Central memory CD8-positive, alpha-beta T cell (primary cell): ENCODE measurements around the gene PANX2.
"Not testable (repeated sequence)": the region's sequence is repeated elsewhere in the genome, so short reads cannot be mapped to it uniquely, and the experiment has no call there.

Experiments used
- ATAC-seq: fragments of 150-1000 bp; cut with Tn5 transposase; replicated peaks from 2 replicates; pipeline ENCODE4 v1.10.0; 2022; ENCODE audit warnings: mild to moderate bottlenecking, moderate FRiP score, moderate number of reproducible peaks; ENCODE audit not compliant: poor library complexity, severe bottlenecking; ENCODE audit errors: extremely low read depth
- DNase-seq, 2 donors: peaks; one replicate each; pipeline ENCODE4 v3.0.0; 2021; ENCODE audit warnings: low spot score in 2 of 2
- H3K27ac Mint-ChIP-seq: one replicate; pipeline ENCODE4 v1.8.0; 2022; ENCODE audit warnings: low read depth, mild to moderate bottlenecking, moderate library complexity, mixed read lengths
- H3K27me3 Mint-ChIP-seq: one replicate; pipeline ENCODE4 v1.8.0; 2022; ENCODE audit warnings: mixed read lengths
- H3K36me3 Mint-ChIP-seq: one replicate; pipeline ENCODE4 v1.8.0; 2022; ENCODE audit warnings: mild to moderate bottlenecking, moderate library complexity, mixed read lengths; ENCODE audit not compliant: insufficient read depth
- H3K4me1 Mint-ChIP-seq: one replicate; pipeline ENCODE4 v1.8.0; 2022; ENCODE audit warnings: mixed read lengths
- H3K4me3 Mint-ChIP-seq: one replicate; pipeline ENCODE4 v1.8.0; 2022; ENCODE audit warnings: mild to moderate bottlenecking, moderate library complexity, mixed read lengths
- H3K9me3 Mint-ChIP-seq: one replicate; pipeline ENCODE4 v1.8.0; 2022; ENCODE audit warnings: mixed read lengths

PANX2 gene

DNA sequence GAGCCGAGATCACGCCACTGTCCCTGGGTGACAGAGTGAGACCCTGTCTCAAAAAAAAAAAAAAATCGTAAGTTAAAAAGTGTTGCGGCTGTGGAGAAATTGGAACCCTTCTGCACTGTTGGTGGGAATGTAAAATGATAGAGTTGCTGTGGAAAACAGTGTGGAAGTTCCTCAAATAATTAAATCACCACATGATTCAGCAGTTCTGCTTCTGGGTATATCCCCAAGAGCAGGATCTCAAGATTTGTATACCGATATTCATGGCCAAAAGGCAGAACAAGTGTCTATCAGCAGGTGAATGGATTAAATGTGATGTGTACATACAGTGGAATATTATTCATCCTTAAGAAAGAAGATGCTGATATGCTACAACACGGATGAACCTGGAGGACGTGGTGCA lies 34.0 kb downstream of the PANX2 start:
- ATAC-seq = no peak
- Mint-ChIP-seq H3K27me3 (no peaks in the 10 kb centered on the region), H3K27ac (peak overlapping the region; percentile 77), H3K36me3 (peaks cover 19% of the 10 kb centered on the region), H3K9me3 (no peaks in the 10 kb centered on the region), H3K4me1 (peaks cover 20% of the 10 kb centered on the region), H3K4me3 (no peak overlapping the region)
- no peak for DNase-seq

DNA sequence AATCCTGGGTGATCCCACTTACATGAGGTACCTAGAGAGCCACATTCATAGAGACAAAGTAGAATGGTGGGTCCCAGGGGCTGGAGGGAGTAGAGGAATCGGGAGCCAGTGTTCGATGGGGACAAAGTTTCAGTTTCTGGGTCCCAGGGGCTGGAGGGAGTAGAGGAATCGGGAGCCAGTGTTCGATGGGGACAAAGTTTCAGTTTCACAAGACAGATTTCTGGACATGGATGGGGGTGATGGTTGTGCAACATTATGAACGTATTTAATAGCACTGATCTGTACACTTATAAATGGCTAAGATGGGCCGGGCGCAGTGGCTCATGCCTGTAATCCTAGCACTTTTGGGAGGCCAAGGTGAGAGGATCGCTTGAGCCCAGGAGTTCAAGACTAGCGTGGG lies 34.5 kb downstream of the PANX2 start:
- not testable (repeated sequence) for H3K4me3 Mint-ChIP-seq, ATAC-seq, H3K9me3 Mint-ChIP-seq, DNase-seq, H3K27me3 Mint-ChIP-seq
- H3K4me1 Mint-ChIP-seq = peaks cover 22% of the 10 kb centered on the region
- H3K36me3 Mint-ChIP-seq = peaks cover 21% of the 10 kb centered on the region
- H3K27ac Mint-ChIP-seq = peak overlapping the region; percentile 77

DNA sequence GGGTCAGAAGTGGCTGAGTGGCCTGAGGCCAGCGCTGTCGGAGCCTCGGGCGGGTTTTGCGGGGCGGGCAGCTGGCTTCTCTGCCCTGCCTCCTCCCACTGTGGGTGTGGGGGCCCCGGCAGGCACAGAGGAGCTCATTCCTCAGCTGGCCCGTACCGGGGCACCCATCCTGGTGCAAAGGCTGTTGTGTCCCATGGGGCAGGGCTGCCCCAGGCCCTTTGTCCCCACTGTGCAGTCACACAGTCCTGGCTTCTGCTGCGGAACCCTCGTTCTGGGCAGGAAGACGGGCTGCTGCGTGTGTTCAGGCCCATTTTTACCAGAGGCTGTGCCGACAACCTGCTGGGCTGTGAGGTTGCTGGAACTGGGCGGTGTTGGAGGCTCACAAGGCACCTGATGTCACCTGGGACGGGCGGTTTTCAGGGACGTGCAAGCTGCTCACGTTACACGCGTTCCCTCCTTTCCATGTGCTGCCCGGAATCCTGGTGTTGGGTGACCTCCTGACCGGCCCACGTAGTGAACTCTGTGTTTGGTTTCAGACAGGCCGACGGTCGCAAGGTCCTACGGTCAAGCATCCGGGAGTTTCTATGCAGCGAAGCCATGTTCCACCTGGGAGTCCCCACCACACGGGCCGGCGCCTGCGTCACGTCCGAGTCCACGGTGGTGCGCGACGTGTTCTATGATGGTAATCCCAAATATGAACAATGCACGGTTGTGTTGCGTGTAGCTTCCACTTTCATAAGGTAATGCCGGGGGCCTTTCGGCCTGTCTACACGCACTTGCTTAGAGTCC lies 35.4 kb downstream of the PANX2 start:
- ATAC-seq (no peak), DNase-seq (no peak)
- no peak overlapping the region for H3K4me3 Mint-ChIP-seq
- no peaks in the 10 kb centered on the region for H3K27me3 Mint-ChIP-seq
- peaks cover 24% of the 10 kb centered on the region for H3K4me1 Mint-ChIP-seq
- peaks cover 19% of the 10 kb centered on the region for H3K36me3 Mint-ChIP-seq
- H3K27ac Mint-ChIP-seq = no peak overlapping the region
- H3K9me3 Mint-ChIP-seq = no peaks in the 10 kb centered on the region

DNA sequence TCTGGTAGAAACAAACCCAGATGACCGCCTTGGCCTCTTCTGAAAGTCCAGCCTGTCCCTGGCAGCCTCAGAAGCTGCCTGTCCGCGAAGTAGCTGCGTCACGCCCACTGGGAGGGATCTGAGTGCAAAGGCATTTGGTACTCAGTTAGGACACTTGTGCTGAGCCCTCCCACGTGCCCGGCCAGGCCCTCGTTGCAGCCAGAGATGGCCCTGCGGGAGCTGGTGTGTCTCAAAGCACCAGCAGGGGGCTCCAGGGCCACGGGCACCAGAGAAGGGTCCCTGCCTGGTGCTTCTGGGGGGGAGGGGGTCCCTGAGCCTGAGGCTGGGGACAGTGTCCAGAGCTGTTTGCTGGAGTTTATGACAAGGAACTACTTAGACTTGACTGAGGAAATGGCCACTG lies 36.1 kb downstream of the PANX2 start:
- H3K4me3 Mint-ChIP-seq = no peak overlapping the region
- H3K27ac Mint-ChIP-seq = no peak overlapping the region
- H3K27me3 Mint-ChIP-seq = no peaks in the 10 kb centered on the region
- no peaks in the 10 kb centered on the region for H3K9me3 Mint-ChIP-seq
- peaks cover 24% of the 10 kb centered on the region for H3K4me1 Mint-ChIP-seq
- ATAC-seq = no peak
- no peak for DNase-seq
- peaks cover 19% of the 10 kb centered on the region for H3K36me3 Mint-ChIP-seq

DNA sequence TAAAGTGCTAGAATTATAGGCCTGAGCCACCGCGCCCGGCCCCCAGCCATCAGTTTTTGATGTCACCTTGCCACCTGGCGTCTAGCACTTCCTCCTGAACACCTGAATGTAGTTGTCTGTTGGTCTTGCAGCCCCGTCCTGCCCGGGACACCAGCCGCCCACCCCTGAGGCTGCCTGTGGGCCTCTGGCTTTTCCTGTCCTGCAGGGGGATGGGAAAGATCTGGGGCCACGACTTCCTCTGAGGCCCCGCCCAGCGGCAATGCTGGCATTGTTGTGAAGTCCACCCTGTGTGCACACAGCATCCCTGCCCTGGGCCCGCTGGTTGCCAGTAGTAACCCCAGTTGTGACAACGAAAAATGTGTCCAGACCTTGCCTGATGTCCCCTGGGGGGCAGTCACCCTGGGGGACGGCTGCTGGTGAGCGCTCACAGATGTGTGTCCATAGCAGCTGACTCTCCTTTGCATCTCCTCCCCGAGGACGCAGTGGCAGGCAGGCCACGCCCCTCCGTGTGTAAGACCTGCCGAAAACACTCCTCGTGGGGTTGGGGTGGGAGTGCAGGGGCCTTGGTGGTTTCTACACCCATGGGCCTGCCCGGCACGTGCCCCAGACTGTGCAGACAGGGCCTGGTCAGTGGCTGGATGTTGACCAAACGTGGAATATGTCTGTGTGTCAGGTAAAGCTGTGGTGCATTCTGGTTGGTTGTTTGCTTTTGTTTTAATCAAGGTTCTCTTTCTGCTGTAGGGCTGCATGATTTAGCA lies 37.0 kb downstream of the PANX2 start:
- no peak overlapping the region for H3K4me3 Mint-ChIP-seq
- no peaks in the 10 kb centered on the region for H3K27me3 Mint-ChIP-seq
- H3K9me3 Mint-ChIP-seq = no peaks in the 10 kb centered on the region
- peaks cover 17% of the 10 kb centered on the region for H3K36me3 Mint-ChIP-seq
- ATAC-seq (no peak), DNase-seq (no peak)
- no peak overlapping the region for H3K27ac Mint-ChIP-seq
- peaks cover 17% of the 10 kb centered on the region for H3K4me1 Mint-ChIP-seq

DNA sequence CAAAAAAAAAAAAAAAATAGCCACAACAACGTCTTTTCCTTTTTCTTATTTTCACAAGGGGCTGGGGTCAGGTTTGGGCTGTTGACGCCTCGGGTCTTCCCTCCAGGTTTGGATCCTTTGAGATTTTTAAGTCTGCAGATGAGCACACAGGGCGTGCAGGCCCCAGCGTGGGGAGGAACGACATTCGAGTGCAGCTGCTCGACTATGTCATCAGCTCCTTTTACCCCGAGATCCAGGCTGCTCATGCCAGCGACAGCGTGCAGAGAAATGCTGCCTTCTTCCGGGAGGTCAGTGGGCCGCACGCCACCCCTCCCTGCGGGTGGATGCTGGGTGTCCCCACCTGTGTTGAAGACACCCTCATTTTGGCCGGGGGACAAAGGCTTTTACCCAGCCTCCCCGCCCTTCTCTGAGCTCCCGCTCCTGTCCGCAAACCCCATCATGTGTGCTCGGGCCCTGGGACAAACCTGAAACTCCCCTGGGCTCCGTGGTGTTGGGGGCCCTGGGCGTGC lies 38.0 kb downstream of the PANX2 start:
- Mint-ChIP-seq H3K27ac (no peak overlapping the region), H3K27me3 (no peaks in the 10 kb centered on the region), H3K9me3 (no peaks in the 10 kb centered on the region), H3K4me3 (no peak overlapping the region), H3K4me1 (peaks cover 25% of the 10 kb centered on the region), H3K36me3 (peaks cover 22% of the 10 kb centered on the region)
- ATAC-seq = no peak
- no peak for DNase-seq

DNA sequence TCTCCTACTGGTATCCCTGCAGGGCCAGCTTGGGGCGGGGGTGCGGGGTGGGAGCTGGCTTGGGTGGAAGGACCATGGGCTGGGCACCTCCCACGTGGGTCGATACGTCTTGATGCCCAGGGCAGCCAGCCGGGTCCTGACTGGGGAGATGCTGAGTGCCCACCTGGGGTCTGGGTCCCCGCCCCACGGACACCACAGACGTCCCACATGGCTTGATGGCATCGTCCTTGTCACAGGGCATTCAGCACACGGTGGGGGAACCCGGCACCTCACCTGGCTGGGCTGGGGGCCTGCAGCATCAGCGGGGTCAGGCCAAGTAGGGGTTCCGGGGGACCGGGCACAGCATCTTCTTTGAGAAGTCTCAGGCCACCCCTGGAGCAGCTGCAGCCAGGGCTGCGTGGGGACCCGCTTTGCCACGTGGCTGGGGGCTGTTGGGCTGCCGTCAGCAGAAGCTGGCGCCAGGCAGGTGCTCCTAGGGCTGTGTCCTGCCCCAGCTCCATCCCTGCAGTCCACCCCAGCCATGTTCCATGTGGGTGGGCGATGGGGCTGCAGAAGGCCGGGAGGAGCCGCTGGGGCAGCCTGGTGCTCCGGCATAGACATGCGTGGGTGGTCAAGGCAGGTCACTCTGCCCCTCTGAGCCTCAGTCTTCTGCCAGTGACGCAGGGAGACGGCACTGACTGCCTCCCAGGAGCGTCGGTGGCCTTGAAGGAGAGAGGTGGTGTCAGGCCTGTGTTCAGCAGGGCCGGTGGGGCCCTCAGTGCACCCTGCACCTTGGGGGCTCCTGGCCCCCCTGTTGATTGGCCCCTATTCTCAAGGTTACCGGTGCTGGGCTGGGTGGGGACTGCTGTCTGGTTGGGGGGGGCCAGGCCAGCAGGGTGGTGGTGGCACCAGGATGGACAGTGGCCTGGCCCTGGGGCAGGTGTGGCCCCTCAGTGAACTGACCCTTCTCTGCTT lies 38.7 kb downstream of the PANX2 start:
- Mint-ChIP-seq H3K27me3 (no peaks in the 10 kb centered on the region), H3K36me3 (peaks cover 20% of the 10 kb centered on the region), H3K4me1 (peaks cover 29% of the 10 kb centered on the region), H3K27ac (peak overlapping the region; percentile 5), H3K4me3 (no peak overlapping the region), H3K9me3 (no peaks in the 10 kb centered on the region)
- ATAC-seq (no peak), DNase-seq (no peak)

DNA sequence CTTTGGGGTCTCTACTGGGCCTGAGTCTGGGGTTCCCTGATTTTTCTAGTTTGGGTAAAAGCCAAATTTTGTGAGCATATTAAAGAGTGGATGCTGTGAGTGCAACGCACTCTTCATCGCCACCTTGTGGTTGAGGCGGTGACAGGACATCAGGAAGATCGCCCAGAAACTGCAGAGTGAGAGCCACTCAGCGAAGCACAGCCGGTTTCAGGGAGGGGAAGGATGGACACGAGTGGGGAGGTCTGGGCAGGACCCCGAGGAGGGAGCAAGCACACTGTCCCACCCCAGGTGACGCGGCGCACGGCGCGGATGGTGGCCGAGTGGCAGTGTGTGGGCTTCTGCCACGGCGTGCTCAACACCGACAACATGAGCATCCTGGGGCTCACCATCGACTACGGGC lies 39.4 kb downstream of the PANX2 start:
- peaks cover 28% of the 10 kb centered on the region for H3K4me1 Mint-ChIP-seq
- H3K27ac Mint-ChIP-seq = peak overlapping the region; percentile 5
- ATAC-seq (no peak), DNase-seq (peak; percentile 56 to 58)
- H3K4me3 Mint-ChIP-seq = no peak overlapping the region
- H3K27me3 Mint-ChIP-seq = no peaks in the 10 kb centered on the region
- H3K36me3 Mint-ChIP-seq = peaks cover 25% of the 10 kb centered on the region
- H3K9me3 Mint-ChIP-seq = no peaks in the 10 kb centered on the region

DNA sequence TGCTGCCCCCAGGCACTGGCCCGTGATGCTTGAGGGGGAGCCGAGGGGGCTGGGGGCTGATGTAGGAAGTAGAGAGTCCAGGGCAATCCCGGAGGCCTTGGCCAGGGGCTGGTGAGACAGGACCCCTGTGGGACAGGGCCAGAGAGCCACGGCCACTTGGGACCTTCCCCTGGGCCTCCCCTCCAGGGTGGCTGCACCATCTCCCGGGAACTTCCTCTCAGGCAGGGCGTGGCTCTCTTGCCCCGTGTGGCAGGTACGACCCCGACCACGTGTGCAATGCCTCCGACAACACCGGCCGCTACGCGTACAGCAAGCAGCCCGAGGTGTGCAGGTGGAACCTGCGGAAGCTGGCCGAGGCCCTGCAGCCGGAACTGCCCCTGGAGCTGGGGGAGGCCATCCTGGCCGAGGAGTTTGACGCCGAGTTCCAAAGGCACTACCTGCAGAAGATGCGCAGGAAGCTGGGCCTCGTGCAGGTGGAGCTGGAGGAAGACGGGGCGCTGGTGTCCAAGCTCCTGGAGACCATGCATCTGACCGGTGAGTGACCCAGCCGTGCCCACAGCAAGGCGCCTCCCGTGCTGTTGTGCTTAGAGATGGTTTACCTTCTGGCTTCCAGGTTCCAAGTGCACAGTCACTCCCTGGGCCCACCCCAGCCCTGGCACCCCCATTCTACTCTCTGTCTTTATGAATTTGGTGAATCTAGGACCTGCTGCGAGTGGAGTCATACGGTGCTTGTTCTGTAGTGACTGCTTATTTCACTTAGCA lies 40.0 kb downstream of the PANX2 start:
- Mint-ChIP-seq H3K9me3 (no peaks in the 10 kb centered on the region), H3K4me3 (no peak overlapping the region), H3K27me3 (no peaks in the 10 kb centered on the region), H3K36me3 (peaks cover 27% of the 10 kb centered on the region), H3K27ac (no peak overlapping the region), H3K4me1 (peaks cover 28% of the 10 kb centered on the region)
- no peak for ATAC-seq
- no peak for DNase-seq

DNA sequence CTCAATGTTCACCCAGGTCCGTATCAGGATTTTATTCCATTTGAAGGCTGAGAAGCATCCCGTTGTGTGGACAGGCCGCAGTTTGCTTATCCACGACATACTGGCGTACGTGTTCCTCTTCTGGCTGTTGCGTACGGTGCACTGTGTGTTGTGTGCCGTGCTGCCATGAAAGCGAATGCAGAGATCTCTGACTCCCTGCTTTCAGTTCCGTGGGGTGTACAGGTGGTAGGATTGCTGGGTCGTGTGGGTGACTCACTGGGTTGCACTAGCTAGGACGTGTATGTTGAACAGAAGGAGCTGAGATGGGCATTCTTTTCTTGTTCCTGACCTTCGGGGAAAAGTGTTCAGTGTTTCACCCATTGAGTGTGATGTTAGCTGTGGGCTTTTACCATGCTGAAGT lies 40.6 kb downstream of the PANX2 start:
- Mint-ChIP-seq H3K27ac (no peak overlapping the region), H3K9me3 (no peaks in the 10 kb centered on the region)
- ATAC-seq = no peak

DNA sequence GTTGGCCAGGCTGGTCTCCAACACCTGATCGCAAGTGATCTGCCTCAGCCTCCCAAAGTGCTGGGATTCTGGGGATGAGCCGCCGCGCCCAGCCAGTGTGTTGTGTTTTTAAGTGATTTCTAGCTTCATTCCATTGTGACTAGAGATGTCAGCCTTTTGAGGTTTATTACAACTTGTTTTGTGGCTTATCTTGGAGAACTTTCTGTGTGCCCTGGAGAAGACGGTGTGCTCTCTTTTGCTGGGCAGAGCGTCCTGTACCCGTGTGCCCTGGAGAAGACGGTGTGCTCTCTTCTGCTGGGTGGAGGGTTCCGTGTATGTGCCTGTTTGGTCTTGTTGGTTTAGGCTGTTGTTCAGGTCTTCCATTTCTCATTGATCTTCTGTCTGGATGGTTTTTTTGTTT lies 42.7 kb downstream of the PANX2 start:
- ATAC-seq (no peak), DNase-seq (no peak)
- Mint-ChIP-seq H3K36me3 (peaks cover 37% of the 10 kb centered on the region), H3K4me1 (peaks cover 28% of the 10 kb centered on the region), H3K27ac (peak overlapping the region; percentile 22), H3K9me3 (no peaks in the 10 kb centered on the region), H3K27me3 (no peaks in the 10 kb centered on the region), H3K4me3 (no peak overlapping the region)

More for the DNA sequence above, 40.6 kb downstream of the PANX2 start:
- no peak overlapping the region for H3K4me3 Mint-ChIP-seq
- DNase-seq = no peak
- peaks cover 31% of the 10 kb centered on the region for H3K36me3 Mint-ChIP-seq
- no peaks in the 10 kb centered on the region for H3K27me3 Mint-ChIP-seq
- H3K4me1 Mint-ChIP-seq = peaks cover 28% of the 10 kb centered on the region
